ENCODE results near the gene PLP2. TPM values are rescaled to one million over a fixed set of nuclear protein-coding genes. Genes with fewer than 3 reads are reported as not detected.

The PLP2 gene
- total RNA-seq, 6 experiments from 2014 or later, result 7.4 to 24.4 (median 14.5) TPM

DNA sequence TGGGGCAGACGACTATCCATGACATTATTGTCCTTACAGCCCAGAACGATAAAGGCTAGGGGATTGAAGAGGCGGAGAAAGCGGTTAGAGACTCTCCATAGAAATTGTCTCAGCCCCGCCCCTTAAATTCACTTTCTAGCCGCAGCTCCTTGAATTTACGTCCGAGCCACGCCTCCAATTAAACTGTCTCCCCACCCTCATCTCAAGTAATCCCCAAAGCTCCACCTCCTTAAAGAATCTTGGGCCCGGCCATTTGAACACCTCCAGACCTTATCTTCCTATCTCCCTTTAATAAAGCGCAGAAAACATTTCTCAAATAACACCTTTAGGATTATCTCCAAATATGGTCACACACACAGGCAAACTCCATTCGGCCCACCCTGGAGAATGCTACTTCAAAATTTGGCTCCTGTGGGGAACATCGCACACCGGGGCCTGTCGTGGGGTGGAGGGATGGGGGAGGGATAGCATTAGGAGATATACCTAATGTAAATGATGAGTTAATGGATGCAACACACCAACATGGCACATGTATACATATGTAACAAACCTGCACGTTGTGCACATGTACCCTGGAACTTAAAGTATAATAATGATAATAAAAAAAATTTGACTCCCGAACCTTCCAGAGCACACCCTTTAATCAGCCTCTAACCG, 16.3 kb upstream of the PLP2 start:
- 42% methylated on average over 16 of the region's 18 CpGs for WGBS (ENCODE audit: insufficient coverage, low coverage, low lambda C conversion rate, missing lambda C conversion rate)
- intact Hi-C loops (cut with DNase I), result no loop called here
- peak overlapping the region; percentile 44 to 61 (median 56) for H3K4me3 ChIP-seq
- peak in 1 of 3 donors; percentile 26 for DNase-seq
- ATAC-seq, result no peak
- peaks cover 0 to 5% (median 2%) of the 10 kb centered on the region in 4 donors for H3K4me1 ChIP-seq
- H3K27me3 ChIP-seq, result no peaks in the 10 kb centered on the region
- TF ChIP-seq, protein P1, sequence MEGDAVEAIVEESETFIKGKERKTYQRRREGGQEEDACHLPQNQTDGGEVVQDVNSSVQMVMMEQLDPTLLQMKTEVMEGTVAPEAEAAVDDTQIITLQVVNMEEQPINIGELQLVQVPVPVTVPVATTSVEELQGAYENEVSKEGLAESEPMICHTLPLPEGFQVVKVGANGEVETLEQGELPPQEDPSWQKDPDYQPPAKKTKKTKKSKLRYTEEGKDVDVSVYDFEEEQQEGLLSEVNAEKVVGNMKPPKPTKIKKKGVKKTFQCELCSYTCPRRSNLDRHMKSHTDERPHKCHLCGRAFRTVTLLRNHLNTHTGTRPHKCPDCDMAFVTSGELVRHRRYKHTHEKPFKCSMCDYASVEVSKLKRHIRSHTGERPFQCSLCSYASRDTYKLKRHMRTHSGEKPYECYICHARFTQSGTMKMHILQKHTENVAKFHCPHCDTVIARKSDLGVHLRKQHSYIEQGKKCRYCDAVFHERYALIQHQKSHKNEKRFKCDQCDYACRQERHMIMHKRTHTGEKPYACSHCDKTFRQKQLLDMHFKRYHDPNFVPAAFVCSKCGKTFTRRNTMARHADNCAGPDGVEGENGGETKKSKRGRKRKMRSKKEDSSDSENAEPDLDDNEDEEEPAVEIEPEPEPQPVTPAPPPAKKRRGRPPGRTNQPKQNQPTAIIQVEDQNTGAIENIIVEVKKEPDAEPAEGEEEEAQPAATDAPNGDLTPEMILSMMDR (IDR thresholded peaks at IDR 0.05), result no peak
- no peak for TF ChIP-seq POLR2A (IDR thresholded peaks at IDR 0.05)
- peak overlapping the region; percentile 68 to 86 (median 72) for H3K27ac ChIP-seq
- H3K9me3 ChIP-seq, result no peaks in the 10 kb centered on the region
- H3K36me3 ChIP-seq, result no peaks in the 10 kb centered on the region

DNA sequence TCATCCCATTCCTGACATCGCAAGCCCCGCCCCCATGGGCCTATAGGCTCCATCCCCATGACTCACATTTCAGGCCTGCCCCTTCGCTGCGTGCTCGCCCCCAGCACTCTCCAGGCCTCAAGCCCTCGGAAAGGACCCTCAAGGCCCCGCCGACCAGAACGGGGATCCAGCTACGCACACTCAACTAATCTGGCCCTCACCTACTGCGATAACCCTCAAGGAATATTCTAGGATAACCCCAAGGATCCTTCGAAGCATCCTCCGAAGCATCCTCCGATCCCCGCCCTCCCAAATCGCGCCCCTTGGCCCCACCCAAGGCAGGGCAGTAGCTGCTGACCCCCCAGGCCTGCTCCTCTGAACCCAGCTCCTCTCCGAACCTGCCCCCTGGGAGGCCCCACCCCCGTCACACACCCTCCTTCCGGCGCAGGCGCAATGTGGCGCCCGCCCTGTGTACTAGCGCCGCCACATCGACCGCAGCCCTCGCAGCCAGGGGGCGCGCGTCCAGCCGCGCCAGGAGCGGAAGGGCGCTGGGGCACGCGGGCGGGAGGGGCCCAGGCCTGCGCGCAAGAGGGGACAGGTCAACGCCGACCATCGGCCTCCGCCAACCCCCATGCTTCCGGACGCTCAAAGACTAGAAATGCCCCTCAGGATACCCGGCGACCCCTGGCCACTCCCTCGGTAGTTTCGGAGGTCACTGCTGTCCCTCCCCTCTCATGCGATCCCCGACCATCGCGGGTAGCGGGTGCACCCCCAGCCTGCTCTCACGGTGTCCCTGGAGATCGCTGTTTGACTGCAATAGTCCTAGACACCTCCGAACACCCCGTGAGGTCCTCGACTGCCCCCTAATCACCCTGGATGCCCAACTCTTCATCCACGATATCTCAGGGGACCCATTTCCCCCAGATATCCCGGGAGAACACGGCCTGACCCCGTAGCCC, 15.5 kb upstream of the PLP2 start:
- intact Hi-C loops (cut with DNase I), result no loop called here
- 44% methylated on average over 24 of the region's 65 CpGs for WGBS (ENCODE audit: insufficient coverage, low coverage, low lambda C conversion rate, missing lambda C conversion rate)
- H3K27me3 ChIP-seq, result no peaks in the 10 kb centered on the region
- H3K27ac ChIP-seq, result peak overlapping the region; percentile 68 to 86 (median 72)
- peak; percentile 94 to 97 (median 96) for ATAC-seq
- TF ChIP-seq, protein P1 (IDR thresholded peaks at IDR 0.05), result peak; percentile 61 to 83 (median 70)
- TF ChIP-seq POLR2A (IDR thresholded peaks at IDR 0.05), result peak; percentile 26
- peak; percentile 91 to 92 (median 91) for DNase-seq
- peak overlapping the region; percentile 44 to 61 (median 56) for H3K4me3 ChIP-seq
- H3K4me1 ChIP-seq, result peaks cover 0 to 11% (median 4%) of the 10 kb centered on the region in 4 donors
- H3K36me3 ChIP-seq, result no peaks in the 10 kb centered on the region
- H3K9me3 ChIP-seq, result no peaks in the 10 kb centered on the region

GRCh38 chrX:49157194-49157593, 14.5 kb upstream of the PLP2 start:
- DNase-seq, result peak in 1 of 3 donors; percentile 55

GRCh38 chrX:49160908-49161307, 10.8 kb upstream of the PLP2 start:
- Histone ChIP-seq H3K4me1 (peaks cover 0 to 11% (median 4%) of the 10 kb centered on the region in 4 donors), H3K9me3 (no peaks in the 10 kb centered on the region), H3K36me3 (no peaks in the 10 kb centered on the region), H3K4me3 (no peak overlapping the region), H3K27ac (no peak overlapping the region), H3K27me3 (no peaks in the 10 kb centered on the region)
- intact Hi-C loops (cut with DNase I), result no loop called here
- 66% methylated on average over 2 of the region's 2 CpGs for WGBS (ENCODE audit: insufficient coverage, low coverage, low lambda C conversion rate, missing lambda C conversion rate)
- no peak for DNase-seq
- TF ChIP-seq, protein P1 (IDR thresholded peaks at IDR 0.05), result no peak
- TF ChIP-seq POLR2A (IDR thresholded peaks at IDR 0.05), result no peak
- ATAC-seq, result no peak

More at GRCh38 chrX:49157194-49157593, 14.5 kb upstream of the PLP2 start:
- ATAC-seq, result no peak
- Histone ChIP-seq H3K27me3 (no peaks in the 10 kb centered on the region), H3K36me3 (no peaks in the 10 kb centered on the region), H3K4me3 (no peak overlapping the region), H3K9me3 (no peaks in the 10 kb centered on the region), H3K27ac (no peak overlapping the region), H3K4me1 (peaks cover 0 to 11% (median 4%) of the 10 kb centered on the region in 4 donors)
- TF ChIP-seq POLR2A (IDR thresholded peaks at IDR 0.05), result no peak
- intact Hi-C loops (cut with DNase I), result no loop called here
- no CpG with 5 or more reads among the region's 25 CpGs for WGBS (ENCODE audit: insufficient coverage, low coverage, low lambda C conversion rate, missing lambda C conversion rate)

Data from right lobe of liver (tissue), 6 donors.